ENCODE data around the gene CNTN1.

CNTN1 gene

DNA sequence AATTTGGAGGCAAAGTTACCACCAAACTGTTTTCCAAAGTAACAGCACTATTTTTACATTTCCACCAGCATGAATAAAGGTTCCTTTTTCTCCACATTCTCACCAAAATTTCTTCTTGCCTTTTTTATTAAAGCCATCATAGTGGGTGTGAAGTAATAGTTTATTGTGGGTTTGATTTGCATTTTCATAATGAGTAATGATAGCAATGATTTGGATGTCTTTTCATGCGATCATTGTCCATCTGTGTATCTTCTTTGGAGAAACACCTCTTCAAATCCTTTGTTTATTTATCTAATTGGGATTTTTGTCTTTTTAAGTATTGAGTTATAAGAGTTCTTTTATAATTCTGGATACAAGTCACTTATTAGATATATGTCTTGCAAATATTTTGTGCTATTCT, 172.7 kb downstream of the CNTN1 start:
- DNase-seq = no peak

DNA sequence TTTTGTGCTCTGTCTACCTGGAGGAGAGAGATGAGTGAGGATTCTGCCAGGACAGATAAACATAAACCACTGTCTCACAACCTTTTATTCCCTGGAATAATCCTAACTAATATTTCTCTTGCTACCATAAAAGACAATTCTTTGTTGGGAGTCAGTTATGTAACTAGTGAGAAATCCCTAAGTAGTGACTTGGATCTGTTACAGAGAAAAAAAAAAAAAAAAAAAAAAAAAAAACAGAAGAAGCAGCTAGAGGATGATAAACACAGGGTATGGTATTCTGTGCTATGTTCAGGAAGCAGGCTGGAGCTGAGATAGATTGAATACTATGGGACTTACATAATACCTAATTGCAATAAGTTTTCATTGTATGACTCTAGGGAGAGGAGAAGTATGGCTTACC, 178.7 kb downstream of the CNTN1 start:
- no peak for DNase-seq

DNA sequence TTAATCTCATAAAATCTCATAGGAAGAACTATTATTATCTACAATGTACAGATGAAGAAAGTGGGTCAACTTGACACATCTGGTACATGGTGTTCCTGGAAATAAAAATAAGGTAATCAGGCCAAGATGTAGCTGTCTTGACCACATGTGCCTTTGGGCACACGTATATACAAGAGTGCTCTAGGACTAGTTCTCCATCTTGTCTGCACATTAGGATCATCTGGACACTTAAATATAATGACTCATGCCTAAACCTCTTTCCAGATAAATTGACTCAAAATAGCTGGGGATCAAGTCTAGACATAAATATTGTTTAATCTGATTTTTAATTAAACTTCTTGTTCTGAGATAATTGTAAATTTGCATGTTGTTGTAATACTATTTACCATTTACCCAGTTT, 182.6 kb downstream of the CNTN1 start:
- no peak for DNase-seq

DNA sequence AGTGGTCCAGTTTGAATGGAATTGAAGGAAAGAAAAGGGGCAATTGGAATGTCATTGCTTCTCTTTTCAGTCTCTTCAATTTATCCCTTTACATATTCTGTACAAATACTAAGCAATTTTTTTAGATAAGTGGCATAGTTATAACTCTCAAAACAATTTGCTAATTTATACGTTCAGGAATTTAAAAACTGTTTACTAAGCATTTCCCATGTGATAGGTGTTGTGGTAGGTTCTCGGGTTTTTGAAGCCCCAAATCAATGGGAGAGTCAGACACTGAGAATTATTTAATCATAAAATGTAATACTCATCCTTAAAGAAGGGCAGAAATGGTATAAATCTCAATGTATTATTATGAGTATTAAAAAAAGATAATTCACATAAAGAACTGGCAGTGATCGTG, 197.1 kb downstream of the CNTN1 start:
- no peak for DNase-seq

DNA sequence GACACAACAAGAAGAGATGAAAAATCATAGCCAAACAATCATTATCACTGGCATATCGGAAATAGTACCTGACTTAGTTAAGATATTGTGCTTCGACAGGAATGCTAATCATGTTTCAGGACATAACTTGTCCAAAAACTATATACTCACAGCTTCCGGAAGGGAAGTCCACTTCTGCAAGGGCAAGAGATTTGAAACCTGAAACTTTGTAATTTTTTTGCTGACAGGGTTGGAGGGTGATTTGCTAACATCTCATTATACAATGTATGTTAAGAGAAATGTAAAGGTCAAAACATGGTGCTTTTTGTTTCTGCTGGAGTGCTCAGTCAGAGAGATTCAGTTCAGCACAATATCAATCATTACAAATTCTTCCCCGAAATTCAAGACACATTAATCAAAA, 200.3 kb downstream of the CNTN1 start:
- no peak for DNase-seq

DNA sequence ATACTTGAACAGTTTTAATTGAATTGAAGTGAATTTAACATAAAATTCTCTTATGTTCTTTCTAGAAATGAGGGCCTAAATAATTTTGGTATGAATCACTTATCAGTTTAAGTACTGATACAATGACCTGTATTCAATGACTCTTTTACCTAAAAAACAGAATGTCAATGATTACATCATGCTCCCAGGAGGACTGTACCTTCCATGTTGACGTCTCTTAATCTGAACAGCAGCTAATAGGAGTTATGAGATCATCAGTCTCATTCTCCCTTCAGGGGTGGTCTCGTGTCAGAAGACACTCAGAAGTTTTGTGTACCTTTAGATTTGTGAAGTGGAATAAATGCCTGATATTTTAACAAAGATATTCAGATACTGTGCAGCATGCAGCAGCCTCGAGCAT, 206.3 kb downstream of the CNTN1 start:
- DNase-seq = no peak

DNA sequence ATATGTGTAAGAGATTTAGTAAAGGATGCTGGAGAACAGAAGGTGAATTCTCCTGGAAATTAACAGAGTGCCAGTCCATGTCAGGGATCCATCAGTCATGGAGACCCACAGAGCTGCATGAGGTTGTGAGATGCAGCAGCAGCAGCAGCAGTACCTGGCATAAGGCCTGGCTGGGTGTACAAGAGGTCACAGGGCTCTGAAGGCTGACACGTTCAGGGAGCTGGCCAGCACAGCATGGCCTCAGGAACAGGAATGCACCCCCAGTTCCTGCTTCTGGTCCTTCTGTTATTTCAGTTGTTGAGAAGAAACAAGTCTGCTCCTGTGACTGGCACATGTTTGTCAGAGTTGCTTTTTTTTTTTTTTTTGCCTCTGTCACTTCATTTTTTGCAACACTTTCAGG, 210.8 kb downstream of the CNTN1 start:
- DNase-seq = no peak

DNA sequence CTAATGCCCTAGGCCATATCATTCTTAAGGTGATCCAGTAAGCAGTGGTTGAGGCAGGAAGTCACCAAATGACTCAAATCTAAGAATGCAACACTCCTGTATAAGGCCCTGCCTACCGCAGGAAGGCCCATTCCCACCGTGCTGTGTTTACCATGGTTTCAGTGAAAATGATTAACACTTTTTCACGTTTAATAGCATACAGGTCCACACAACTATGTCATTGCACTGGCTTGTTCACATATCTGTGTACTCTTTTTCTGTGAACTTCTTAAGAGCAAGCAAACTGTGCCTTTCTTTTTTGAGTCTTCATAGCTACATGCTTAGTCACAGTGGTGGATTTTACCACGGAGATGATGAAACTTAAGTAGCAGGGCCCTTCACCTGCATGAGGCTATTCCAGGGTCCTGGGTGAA, 214.9 kb downstream of the CNTN1 start:
- no peak for DNase-seq

DNA sequence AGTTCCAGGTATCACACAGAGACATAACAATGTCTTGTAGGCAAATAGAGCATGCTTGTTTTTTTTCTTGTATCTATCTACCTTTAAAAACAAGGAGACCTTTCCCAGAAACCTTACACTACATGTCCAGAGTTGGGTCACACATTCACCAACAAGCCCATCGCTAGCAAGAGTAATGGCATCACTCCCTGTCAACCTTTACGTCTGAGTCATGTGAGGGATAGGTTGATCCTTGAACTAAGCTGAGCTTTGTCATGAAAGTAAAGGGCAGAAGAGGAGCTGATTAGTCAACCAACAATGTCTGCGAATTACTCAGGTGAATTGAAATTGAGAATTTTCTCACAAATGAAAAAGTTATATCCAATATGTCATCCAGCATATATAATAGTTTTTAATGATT, 219.4 kb downstream of the CNTN1 start:
- no peak for DNase-seq

DNA sequence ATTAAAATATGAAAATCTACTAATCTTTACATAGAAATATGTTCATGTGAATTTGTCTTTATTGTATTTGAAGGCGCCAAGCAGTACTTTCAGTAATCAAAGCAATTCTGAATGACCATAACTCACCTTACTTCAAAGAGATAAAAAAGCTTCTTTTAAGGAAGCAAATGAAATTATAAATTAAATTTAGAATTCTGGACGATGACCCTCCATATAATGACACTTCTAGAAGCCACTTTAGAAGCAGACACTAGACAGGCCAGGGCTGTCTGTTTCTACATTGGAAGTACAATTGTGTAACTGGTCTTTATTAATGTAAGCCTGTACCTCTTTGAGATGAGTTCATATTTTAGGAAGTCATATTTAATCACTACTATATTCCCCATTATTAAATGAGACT, 222.9 kb downstream of the CNTN1 start:
- no peak for DNase-seq

DNA sequence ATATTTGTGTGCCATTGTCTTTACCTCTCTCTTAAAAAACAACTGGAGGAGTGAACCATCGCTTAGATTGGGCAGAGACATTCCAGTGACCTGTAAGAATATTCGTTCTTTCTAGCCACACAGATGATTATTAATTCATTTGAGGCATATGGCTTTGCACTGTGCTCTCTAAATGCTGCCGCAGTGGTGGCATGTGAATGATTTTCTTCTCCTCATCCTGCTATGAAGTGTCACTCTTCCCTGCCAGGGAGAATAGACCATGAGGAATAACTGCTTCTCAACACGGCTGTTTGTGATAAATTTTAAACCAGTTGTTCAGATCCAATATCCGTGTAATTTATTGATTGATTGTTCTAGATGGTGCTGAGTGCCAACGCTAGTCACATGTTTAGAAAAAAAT, 225.3 kb downstream of the CNTN1 start:
- no peak for DNase-seq

DNA sequence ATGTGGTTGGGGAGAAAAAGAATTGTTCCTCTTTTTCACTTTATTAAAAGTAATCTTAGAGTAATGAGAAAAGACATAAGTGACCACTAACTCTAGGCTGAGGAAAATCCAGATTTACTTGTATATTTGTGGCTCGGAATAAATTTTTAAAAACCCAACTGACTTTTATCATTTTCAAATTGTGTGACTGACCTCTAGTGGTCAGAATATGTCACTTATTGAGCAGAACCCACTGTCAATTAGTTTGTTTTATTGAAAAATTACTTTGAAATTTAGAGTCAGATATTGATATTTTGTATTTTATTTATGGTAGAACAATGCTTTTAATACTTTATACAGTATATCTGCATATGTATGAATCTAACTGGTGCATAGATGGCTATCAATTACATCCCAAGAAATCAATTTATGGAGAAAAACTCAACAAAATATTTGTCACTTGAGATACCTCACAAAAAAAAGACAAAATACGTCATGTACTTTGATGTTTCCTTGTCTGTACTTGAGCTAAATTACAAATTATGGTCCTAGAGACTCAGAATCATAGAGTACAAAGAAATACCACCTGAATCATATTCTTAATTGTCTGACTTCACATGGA, 229.4 kb downstream of the CNTN1 start:
- peak; percentile 3 for DNase-seq

DNA sequence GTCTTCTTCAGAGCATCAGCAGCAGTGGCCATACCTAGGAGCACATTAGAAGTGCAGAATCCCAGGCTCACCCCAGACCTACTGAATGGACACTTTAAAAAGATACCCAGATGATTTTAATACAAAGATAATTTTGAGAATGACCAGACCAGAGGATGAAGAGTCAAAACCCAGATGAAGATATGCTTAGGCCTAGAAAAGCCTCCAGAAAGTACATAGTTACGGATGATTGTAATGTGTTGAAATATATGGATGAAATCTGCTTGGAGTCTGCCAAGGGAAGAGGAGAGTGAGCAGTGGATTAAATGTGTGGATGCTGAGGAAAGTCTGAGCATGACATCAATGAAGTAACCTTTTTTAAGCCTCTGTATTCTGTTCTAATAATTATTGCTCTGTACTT, 245.7 kb downstream of the CNTN1 start:
- DNase-seq = no peak

DNA sequence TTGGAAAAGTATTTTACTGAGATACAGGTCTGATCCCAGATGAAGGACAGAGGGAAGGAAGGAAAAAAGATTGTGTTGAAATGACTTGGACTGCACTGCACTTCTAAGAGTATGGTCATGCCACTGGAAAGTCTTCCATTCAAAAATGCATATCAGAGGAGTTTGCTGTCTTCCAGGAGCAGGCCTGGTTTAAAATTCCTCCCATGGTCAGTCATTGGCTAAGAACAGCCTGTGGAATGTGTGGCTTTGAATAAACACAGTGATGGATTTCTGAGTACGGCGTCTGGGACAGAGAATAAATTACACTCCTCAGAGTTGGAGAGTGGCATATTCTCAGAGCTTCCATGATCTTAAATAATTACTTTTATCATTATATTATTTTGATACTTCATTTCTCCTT, 250.1 kb downstream of the CNTN1 start:
- no peak for DNase-seq

DNA sequence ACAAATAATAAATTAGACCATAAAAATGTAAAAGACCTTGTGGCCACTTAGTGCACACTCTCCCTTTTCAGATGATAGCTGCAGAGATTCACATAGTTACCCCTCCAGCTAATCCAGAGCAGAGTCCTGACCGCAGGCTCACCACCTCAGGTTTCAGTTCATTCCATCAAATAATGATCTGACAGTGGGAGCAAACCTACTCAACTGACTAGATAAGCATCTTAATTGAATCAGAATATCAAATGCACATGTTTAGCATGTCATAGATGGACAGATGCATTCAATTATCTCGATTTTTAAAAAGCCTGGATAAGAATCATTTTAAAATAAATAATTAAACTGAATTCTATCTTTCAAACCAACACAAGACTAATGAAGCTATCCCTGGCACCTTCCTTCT, 253.5 kb downstream of the CNTN1 start:
- no peak for DNase-seq

DNA sequence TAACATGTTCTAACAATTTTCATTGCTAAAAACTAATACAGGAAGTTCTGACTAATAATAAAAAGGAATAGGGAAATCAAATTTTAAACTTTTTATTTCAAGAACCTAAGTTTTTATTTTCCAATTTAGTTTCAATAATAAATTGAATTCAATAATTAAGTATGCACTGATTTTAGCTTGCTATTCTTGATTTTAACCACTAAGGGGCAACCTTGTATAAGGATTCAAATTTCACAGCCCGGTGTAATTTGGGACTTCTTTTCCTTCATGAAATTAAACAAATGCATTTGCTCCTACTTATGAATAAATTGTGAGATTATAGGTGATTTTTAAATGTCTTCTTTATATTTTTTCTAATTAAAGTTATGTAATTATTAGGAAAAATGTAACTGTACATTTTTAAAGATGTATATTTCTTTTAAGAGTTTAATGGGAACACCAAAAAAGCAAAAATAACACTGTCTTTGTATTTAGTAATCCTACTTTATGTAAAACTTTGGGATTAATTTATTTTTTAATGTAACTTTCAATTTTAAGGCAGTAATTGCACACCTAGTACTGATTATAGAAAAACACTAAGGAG, 254.5 kb downstream of the CNTN1 start:
- no peak for DNase-seq

DNA sequence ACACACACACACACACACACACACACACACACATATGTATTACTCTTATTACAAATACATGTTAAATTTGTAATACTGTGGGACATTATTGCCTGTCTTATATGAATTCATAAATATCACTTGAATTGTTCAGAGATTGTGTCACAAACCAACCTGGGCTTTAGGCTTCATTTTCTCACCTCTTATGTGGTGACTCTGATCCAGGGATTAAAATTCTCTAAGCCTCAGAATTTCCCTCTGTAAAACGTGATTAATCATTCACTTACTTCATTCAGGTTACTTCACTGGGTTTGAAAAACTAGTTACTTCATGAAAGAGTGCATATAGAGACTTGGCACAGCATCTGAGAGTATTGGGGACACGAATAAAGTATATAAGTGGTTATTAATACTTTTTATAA, 255.6 kb downstream of the CNTN1 start:
- no peak for DNase-seq

DNA sequence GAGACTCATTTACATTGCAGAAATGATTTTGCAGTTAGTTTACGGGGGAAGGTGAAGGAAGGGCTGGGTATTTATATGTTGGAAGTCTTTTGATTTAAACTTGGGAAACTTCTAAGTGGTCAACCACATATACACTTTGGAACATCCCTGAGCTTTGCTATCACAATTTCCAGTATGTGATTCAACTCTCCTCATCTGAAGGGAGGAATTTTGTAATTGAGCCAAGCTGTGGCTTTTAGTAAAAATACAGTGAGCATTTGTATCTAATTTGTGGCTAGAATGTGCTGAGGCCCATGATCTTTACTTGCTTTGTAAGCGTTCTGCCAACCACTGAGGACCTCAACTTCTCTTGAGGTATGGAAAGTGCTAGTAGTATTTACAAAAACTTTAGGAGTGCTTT, 260.8 kb downstream of the CNTN1 start:
- no peak for DNase-seq

DNA sequence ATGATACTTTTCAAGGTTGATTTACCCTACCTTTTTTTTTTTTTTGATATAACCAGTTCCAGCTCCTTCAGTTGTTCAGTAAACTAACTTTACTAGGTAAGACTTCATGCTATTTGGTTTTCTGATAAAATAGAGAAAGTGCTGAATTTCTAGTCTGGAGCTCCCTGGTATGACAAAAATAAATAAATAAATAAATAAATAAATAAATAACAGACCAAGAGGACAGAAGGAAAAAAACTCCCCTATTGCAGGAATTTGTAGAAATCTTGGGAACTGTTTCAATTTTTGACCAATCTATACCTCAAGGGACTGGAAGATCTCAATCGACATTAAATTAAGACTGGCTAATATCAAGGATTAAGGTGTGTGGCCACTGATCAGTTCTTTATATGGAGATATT, 265.2 kb downstream of the CNTN1 start:
- no peak for DNase-seq

DNA sequence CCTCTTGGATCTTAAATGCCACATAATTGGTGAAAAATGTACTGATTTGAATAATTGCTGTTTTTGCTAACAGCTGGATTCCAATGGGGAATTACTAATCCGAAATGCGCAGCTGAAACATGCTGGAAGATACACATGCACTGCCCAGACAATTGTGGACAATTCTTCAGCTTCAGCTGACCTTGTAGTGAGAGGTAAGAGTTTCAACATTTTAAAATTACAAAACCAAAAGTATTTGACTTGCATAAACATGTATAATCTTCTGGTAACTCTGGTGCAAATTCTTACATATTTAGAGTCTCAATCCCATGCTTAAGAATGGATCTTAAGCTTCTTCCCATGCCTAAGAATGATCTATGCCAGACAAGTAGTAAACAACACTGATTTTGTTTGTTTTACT, 266.8 kb downstream of the CNTN1 start:
- DNase-seq = no peak

DNA sequence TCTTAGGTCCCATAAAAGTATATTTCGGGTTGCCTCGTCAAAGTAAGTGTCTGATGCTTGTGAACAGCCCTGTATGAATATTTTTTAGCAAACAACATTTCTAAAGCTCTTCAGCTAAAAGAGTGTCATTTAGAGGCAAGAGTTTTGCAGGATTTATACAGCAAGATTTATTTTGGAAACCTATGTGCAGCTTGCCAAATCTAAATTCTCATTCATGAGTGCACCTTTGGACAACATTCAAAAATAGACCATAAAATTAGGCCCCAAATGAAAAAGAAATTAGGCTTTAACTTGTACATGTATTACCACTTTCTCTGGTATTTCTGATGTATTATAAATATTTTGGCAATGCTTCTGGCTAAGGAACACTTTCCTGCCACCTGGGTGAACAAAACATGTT, 271.5 kb downstream of the CNTN1 start:
- no peak for DNase-seq

DNA sequence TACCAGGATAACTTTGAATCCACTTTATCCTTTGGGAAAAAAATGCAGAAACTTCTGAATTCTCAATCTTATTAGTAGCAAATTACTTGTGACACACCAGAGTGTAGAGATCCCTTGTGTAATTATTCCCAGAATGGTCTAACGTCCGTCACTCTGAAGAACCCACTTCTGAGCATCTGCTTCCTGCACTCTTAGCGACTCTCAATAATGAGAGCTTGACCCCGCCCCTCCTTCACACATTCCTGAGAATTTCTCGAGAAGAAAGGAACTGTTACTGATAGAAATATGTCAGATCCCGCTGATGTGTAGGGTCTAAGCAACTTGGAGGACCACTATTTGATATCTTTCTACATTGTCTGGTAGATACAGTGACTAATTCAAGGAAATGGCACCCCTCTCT, 277.6 kb downstream of the CNTN1 start:
- no peak for DNase-seq

DNA sequence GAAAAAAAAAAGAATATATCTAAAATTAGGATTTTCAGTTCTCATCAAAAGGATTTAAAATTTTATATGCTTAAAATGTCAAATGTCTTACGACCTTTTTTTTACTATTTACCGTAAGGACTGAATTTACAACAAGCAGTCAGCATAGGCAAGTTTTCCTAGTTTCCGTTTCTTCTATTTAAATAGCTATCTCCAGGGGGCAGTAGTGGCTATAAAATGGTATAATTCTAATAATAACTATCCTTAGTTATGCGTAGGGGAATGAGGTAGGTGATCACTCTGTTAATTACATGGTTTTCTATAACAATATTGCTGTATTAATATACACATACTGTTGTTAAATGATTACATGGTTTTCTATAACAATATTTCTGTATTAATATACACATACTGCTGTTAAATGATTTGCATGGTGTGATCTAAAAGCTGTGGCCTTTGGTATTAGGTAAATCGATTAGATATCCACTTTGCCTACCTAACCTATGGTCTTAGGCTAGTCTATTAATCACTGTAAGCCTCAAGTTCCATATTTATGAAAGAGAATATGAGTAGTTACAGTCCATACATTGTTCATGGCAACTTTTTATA, 278.2 kb downstream of the CNTN1 start:
- DNase-seq = no peak

DNA sequence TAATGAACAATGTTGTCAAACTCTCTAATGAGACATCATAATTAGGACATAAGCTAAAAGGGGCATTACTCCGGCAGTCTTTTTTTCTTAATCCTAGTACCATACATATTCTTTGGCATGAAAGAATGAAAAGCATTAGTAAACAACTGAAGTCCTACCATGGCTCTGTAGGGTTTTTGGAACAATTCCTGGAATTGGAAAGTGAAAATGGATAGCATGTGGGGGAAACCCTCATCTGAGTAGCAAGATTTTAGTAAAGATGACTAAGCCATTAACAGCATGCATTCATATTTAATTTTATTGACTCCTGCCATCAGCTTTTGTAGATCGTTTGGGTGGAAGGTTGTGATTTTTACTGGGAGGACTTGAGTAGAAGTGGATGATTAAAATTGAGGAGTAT, 279.7 kb downstream of the CNTN1 start:
- DNase-seq = no peak

DNA sequence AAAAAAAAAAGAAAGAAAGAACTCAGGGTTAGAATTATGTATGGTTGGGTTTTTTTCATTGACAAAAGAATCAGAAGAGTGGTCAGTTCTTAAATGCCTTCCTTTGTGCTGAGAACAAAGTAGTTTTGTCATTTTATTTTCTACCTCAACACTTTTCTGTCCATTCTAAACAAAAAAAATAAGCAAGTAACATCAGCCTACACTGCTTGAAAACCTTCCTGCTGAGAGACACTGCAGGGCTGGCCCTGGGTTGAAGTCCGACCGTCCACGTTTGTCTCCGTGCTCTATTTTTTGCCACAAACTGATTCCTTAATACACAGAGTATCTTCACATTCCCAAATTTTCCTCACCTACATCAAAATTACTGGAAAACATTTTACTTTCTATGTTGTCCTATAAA, 284.3 kb downstream of the CNTN1 start:
- no peak for DNase-seq
